HG02678 (cell line): ENCODE results near the gene DNAAF5.
"Not testable (repeated sequence)": the region's sequence is repeated elsewhere in the genome, so short reads cannot be mapped to it uniquely, and the experiment has no call there.

Source experiments
- ATAC-seq: cut with Tn5 transposase; IDR thresholded peaks from one replicate; pipeline ENCODE4 v1.9.1; 2021; ENCODE audit warnings: mild to moderate bottlenecking, moderate library complexity; ENCODE audit not compliant: unreplicated experiment

The DNAAF5 gene

DNA sequence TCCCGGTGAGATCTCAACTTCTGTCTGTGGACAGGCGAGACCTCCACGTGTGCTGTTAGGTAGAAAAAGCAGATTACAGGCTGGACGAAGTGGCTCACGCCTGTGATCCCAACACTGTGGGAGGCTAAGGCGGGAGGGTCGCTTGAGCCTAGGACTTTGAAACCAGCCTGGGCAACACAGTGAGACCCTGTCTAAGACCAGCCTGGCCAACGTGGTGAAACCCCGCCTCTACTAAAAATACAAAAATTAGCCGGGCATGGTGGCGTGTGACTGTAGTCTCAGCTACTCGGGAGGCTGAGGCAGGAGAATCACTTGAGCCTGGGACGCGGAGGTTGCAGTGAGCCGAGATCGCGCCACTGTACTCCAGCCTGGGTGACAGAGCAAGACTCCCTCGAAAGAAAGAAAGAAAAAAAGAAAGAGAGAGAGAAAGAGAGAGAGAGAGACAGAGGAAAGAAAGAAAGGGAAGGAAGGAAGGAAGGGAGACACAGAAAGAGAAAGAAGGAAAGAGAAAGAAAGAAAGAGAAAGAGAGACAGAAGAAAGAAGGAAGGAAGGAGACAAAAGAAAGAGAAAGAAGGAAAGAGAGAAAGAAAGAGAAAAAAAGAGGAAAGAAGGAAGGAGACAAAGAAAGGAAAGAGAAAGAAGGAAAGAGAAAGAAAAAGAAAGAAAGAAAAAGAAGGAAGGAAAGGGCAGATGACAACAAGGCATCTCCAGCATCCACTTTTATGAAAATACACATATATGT, 76.2 kb downstream of the DNAAF5 start:
- ATAC-seq = no peak

DNA sequence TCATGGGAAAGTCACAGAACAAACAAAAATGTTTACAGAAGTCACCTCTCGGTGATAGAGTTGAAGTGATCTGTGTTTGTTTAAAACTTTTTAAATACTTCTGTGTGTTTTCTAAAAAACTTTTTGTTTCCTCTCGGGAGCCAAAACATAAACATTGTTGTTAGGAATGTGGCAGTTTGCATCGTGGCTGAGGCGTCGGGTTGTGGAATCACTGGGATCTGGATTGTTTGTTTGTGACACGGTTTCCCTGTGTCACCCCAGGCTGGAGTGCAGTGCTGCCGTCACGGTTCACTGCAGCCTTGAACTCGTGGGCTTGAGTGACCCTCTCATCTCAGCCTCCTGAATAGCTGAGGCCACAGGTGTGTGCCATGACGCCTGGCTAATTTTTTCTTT, 76.7 kb downstream of the DNAAF5 start:
- ATAC-seq = no peak

- not testable (repeated sequence) for ATAC-seq
Measured at GRCh38 chr7:803796-804195, 77.3 kb downstream of the DNAAF5 start.

DNA sequence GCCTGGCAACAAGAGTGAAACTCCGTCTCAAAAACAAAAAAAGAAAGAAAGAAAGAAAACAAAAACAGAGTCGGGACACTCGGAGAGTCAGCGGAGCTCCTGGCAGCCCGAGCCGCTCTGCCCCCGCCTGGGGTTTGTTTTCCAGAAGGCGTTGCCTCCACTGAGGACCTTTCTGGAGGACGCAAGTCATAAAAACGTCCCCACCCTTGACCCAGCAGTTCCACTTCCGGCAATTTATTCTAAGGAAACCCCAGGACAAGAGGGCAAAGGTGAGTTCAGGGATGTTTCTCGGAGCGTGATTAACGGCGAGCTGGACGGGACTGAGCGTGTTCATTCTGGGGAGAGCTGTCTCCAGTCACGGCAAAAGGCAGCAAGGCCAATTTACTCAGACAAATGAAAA, 78.8 kb downstream of the DNAAF5 start:
- ATAC-seq = no peak

DNA sequence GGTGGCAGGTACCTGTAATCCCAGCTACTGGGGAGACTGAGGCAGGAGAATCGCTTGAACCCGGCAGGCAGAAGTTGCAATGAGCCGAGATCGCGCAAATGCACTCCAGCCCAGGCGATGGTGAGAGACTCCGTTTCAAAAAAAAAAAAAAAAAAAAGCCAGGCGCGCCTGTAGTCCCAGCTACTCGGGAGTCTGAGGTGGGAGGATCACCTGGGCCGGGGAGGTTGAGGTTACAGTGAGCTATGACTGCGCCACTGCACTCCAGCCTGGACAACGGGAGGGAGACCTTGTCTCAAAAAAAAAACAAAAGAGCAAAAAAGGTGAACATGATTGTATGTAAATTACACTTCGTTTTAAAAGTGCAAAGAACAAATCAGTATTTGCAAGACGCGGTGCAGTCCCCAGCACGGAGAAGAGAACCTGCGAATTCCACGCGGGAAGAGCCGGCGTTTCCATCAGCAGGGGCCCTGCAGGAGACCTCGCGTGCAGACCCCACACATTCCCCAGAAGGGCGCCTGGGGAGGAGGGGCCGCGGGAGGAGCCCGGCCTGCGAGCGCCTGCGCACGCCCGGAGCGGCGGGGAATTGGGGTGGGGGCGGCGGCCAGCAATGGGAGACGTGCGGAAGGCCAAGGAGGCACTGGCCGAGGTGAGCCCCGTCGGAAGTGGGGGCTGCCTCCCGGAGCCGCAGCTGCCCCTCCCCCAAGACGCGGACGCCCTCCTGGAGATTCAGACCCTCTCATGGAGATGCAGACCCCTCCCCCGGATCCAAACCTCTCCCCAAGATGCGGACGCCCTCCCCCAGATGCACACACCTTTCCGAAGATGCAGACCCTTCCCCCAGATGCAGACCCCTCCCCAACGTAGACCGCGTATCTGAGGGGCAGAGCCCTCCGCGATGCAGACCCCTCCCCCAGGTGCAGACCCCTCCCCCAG, 89.1 kb downstream of the DNAAF5 start:
- ATAC-seq = no peak

GRCh38 chr7:816300-816750, 89.8 kb downstream of the DNAAF5 start:
- peak; percentile 93 for ATAC-seq

DNA sequence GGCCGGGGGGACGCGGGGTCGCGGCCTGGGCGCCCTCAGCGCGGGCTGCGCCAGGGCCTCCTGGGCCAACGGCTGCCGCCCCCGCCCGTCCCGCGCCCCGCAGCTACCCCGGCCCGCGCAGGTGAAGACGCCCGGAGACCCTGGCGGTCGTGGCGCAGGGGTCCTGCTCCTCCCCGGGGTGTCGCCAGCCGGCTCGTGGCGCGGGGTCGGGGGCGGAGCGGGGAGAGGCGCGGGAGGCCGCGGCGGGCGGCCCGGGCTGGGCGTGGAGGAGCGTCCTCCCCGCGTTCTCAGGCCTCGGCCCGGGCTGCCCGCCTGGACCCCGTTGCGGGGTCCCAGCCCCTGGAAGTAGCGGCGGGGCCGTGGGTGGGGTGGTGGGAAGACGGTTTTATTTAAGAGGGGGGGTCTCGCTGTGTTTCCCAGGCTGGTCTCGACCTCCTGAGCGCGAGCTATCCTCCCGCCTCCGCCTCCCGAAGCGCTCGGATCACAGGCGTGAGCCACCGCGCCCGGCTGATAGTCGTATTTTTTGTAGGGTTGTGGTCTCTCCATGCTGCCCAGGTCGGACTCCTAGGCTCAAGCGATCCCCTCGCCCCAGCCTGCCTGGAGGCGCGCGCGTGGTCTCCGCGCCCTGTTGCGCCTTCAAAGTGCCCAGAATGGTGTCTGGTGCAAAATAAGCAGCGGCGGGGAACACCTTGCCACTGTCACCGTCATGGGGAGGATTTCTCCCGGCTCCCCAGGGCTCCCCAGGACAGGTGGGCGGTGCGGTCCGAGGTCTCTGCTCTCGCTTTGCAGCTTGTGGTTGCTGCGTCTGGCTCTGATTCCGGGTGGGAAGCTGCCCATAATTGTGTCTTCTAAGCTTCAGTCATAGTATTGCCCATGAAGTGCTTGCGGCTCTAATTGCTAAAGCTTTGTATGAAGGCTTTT, 90.5 kb downstream of the DNAAF5 start:
- peak; percentile 9 for ATAC-seq

GRCh38 chr7:818031-818699, 91.7 kb downstream of the DNAAF5 start:
- ATAC-seq = no peak

- no peak for ATAC-seq
Measured at GRCh38 chr7:820341-820740, 93.8 kb downstream of the DNAAF5 start.

DNA sequence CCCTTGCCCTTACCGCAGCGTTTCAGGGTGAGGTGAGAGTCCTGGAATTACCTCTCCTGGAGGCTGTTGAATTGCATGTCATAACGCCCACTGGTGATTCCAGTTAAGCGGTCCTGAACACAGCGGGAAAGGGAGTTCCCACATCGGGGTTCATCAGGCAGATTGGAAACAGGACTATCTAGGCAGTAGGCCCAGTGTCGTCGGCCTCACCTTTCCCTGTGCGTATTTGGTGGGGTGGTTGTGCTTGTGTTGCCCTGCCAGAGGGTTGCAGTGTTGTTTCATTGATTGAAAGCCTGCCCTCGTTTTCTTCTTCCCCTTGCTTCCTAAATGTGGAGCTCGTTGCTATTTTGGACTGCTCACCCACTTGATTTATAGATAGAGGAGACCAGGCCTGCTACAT, 95.2 kb downstream of the DNAAF5 start:
- no peak for ATAC-seq

DNA sequence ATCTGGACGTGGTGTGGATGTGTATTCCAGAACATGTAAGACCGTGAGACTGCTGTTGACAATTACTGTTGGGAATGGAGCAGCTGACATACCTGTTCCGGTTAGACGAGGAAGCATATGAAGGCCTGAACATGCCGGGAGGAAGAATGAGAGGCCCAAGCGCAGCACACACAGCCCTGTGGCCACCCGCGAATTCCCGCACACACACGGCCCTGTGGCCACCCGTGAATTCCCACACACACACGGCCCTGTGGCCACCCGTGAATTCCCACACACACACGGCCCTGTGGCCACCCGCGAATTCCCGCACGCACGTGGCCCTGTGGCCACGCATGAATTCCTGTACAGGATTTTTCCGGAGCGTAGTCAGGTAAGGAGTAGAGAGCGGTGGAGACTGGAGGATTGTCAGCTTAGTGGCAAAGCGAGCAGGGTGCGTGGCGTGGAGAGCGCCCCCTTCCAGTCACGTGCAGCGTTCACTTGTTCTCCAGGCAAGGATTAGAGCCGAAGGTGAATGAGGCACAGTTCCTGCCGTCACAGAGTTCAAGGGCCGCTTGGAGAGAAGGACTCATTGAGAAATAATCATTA, 96.3 kb downstream of the DNAAF5 start:
- no peak for ATAC-seq

DNA sequence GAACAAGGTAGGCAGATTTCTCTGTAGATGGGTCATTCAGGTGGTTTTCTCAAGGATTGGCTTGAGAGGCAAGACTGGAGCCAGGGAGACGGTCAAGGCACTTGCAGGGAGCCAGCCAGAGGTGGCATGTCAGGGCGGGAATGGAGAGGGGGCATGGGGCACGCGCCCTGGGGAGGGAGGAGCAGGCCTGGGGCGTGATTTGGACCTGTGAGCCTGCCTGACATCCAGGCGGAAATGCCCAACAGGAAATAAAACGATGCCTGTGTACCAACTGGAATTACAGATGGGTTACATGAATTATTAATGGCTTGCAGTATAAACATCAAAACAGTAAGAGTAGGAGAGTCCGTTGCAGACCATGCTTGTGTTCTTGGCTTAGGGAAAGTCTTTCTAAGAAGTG, 97.2 kb downstream of the DNAAF5 start:
- no peak for ATAC-seq

- no peak for ATAC-seq
Measured at GRCh38 chr7:824081-824480, 97.6 kb downstream of the DNAAF5 start.

GRCh38 chr7:824664-825063, 98.2 kb downstream of the DNAAF5 start:
- ATAC-seq = no peak

GRCh38 chr7:825386-825785, 98.9 kb downstream of the DNAAF5 start:
- no peak for ATAC-seq

- no peak for ATAC-seq
Measured at GRCh38 chr7:826230-826917, 99.9 kb downstream of the DNAAF5 start.

- ATAC-seq = no peak
Measured at GRCh38 chr7:828793-829561, 102.5 kb downstream of the DNAAF5 start.

DNA sequence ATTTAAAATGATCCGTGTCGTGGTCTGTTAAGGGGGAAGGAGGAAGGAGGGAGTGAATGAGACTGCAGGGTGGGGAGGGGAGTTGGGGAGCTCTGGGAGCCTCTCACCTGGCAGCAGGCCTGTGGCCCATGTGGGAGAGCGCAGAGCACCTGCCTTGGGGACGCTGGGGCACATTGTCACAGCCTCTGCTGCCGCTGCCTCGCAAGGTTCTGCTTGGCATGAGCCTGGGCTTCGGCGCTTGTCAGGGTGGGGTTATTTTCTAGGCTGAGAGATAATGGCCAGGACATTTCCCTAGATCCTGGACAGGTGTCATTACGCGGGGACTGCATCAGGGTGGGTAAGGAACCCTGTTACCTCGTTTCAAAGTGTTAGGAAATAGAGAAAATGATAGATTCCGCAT, 103.6 kb downstream of the DNAAF5 start:
- ATAC-seq = no peak
